Smooth muscle cell (in vitro differentiated cells): ENCODE results near the gene BBX. TPM values are rescaled to one million over a fixed set of nuclear protein-coding genes. Genes with fewer than 3 reads are reported as not detected.

Source experiments
- polyA plus RNA-seq: library from polyadenylated mRNA; unstranded; fragments of >200 nt; fragmentation: Nextera tagmentation; extraction: Ambion mirVana; gene quantifications from 2 replicates; pipeline ENCODE4 v1.2.1, GENCODE V29; 2016
- total RNA-seq: library from RNA; depleted of rRNA; stranded (reverse); fragments of >200 nt; gene quantifications from 2 replicates; pipeline ENCODE4 v1.2.3, GENCODE V29; 2014

BBX gene
- total and polyA plus RNA-seq, 2 experiments from 2014 or later: 58.9 to 66.4 TPM

Other genes with a start within 250 kb of the BBX start
- not detected in 2 replicates for gene CCDC54, start 145.5 kb upstream of the BBX start, total RNA-seq
- 0.49 TPM in 1 of 2 replicates, not detected in the other for gene CCDC54, start 145.5 kb upstream of the BBX start, polyA plus RNA-seq